ENCODE results near the gene GPR107.

The GPR107 gene

DNA sequence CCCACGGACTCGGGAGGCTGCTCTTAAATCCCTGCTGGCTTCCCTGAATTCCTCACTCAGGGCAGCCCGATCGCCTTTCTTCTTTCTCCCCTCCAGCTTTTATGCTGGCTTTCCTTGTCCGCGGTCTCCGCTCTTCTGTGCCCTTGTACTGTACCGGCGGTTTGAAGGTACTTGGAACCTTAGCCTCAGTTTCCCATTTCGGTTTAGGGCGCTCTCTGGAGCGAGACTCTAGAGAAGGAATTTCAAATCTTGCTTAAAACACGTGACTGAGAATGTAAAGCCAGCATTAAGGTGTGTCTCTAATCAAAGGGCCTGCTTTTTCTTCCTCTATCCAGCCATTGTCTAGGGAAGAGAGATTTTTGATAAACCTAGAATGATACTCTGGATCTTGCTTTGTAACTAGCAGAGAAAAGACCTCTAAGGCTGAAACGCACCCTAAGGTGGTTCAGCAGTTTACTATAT, 650 bp downstream of the GPR107 start:
- no peak for DNase-seq (ENCODE audit: low read depth, low spot score)

- no peak for DNase-seq (ENCODE audit: low read depth, low spot score)
Measured at GRCh38 chr9:130054820-130055219, 1.1 kb downstream of the GPR107 start.

DNA sequence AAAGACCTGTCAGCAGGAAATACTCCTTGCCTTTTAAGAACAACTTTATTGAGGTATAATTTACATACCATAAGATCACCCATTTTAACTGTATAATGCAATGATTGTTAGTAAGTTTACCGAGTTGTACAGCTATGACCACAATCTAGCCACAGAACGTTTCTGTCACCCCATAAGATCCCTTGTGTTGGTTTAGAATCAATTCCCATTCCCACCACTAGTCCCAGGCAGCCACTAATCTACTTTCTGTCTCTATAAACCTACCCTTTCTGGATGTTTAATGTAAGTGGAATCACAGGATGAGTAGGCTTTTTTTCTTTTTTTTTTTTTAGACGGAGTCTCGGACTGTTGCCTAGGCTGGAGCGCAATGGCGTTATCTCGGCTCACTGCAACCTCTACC, 4.4 kb downstream of the GPR107 start:
- no peak for DNase-seq (ENCODE audit: low read depth, low spot score)

DNA sequence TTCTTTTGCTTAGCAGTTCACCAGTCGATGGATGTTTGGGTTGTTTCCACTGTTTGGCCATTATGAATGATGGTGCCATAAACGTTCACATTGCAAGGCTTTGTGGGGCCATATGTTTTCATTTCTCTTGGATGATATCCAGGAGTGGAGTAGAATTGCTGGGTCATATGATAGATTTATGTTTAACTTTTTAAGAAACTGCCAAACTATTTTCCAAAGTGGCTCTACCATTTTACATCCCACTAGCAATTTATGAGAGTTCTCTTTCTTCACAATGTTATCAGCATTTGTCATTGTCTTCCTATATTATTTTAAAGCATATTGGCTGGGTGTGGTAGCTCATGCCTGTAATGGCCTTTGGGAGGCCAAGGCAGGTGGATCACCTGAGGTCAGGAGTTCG, 5.2 kb downstream of the GPR107 start:
- no peak for DNase-seq (ENCODE audit: low read depth, low spot score)

DNA sequence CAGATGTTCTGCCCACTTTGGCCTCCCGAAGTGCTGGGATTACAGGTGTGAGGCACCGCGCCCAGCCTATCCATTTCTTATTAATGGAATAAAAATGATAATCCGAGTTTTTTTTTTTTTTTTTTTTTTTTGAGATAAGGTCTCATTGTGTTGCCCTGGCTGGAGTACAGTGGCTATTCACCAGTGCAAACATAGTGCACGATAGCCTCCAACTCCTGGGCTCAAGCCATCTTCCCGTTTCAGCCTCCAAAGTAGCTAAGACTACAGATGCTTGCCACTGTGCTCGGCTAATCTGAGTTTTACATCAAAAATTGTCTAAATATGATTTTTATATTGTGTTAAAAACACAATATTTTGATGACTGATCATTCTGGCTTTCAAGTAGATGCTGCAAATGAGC, 6.6 kb downstream of the GPR107 start:
- no peak for DNase-seq (ENCODE audit: low read depth, low spot score)

DNA sequence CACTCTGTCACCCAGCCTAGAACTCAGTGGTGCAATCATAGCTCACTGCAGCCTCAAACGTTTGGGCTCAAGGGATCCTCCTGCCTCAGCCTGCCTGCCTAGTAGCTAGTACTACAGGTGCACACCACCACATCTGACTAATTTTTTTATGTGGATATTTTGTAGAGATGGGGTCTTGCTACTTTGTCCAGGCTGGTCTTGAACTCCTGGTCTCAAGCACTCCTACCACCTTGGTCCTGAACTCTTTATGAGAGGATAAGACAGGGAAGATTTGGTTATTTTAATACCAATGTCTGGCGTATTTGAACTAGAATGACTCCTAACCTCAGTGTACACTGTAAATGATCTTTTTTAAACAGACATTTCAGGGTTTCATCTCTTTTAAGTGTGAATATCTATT, 9.0 kb downstream of the GPR107 start:
- DNase-seq (ENCODE audit: low read depth, low spot score), result no peak

DNA sequence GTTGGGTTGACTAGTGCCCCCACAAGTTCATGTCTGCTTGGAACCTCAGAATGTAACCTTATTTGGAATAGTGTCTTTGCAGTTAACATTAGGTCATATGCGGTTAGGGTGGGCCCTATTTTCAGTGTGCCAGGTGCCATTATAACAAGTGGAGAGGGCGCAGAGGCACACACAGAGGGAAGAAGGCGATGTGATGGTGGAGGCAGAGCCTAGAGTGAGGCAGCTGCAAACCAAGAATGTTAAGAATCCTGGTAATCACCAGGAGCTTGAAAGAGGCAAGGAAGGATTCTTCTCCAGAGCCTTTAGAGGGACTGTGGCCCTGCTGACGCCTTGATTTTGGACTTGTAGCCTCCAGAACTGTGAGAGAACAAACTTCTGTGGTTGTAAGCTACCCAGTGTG, 10.9 kb downstream of the GPR107 start:
- no peak for DNase-seq (ENCODE audit: low read depth, low spot score)

DNA sequence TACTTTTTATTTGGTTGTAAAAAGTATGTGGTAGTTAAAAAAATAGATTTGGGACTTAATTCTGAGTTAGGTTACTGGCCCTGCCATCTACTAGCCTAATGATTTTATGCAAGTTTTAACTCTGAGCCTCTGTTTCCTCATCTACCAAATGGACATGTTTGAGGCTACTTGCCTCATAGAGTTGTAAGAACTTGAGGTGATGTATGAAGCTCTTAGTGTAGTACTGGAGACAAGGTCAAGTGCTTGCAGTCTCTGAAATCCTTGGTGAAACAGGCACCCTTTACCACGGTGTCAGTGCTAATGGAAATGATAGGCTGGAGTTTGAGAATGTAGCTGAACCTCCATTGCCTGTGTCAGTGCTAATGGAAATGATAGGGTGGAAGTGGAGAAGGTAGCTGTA, 15.3 kb downstream of the GPR107 start:
- no peak for DNase-seq (ENCODE audit: low read depth, low spot score)

- DNase-seq (ENCODE audit: low read depth, low spot score), result no peak
Measured at GRCh38 chr9:130072515-130073235, 19.0 kb downstream of the GPR107 start.

DNA sequence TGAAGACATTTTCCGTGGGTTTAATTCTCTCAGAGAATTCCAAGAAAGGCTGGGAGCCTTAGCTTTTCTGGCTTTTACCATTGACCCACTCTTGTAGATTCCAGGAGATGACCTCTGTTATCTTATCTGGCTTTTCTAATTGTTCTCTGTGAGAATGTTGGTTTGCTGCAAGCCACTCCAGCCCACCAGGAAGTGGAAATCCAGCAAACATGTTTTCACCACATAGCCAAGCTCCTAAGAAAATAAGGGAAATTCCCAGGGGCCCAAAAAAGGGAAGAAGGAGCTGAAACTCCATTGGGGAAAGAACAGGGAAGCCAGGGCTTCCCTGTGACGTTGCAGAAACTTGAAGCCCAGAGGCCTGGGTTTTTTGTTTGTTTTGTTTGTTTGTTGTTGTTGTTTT, 19.7 kb downstream of the GPR107 start:
- DNase-seq (ENCODE audit: low read depth, low spot score), result no peak

GRCh38 chr9:130078547-130078946, 24.8 kb downstream of the GPR107 start:
- DNase-seq (ENCODE audit: low read depth, low spot score), result no peak

- DNase-seq (ENCODE audit: low read depth, low spot score), result no peak
Measured at GRCh38 chr9:130084337-130084736, 30.6 kb downstream of the GPR107 start.

- DNase-seq (ENCODE audit: low read depth, low spot score), result no peak
Measured at GRCh38 chr9:130088051-130088450, 34.3 kb downstream of the GPR107 start.

DNA sequence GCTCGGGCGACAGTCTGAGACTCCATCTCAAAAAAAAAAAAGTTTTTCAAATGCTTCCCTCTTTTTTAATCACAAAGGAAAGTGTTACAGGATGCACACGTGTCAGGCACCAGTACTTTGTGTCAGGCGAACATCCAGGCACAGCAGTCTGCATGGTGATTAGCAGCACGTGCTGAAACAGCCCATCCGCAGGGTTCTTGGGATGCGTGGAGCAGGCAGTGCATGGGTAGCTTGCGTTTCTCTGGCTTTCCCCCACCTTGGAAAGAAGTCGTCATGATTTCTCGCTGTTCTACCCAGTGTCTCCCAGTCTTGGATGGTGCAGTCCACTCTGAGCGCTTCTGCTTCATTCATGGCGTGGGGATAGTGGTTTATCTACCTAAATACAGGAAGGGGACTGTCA, 35.4 kb downstream of the GPR107 start:
- no peak for DNase-seq (ENCODE audit: low read depth, low spot score)

GRCh38 chr9:130090915-130091314, 37.2 kb downstream of the GPR107 start:
- DNase-seq (ENCODE audit: low read depth, low spot score), result no peak

DNA sequence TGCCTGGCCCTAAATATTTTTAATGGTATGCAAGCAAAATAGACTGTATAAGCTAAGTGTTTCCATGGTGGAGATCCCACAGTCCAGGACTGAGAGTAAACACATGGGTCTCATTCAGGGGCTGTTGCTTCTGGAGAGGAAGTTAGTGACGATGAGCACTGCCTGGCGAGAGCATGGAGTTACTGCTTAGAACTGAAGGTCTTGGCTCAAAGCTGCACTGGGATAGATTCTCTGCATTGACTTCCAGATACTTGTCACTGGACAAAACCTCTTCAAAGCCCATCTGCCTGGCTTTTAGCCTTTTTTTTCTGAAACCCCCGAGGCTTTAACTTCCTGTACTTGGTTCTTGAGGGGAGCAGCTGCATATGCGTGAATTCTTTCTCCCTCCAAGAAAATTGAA, 39.2 kb downstream of the GPR107 start:
- no peak for DNase-seq (ENCODE audit: low read depth, low spot score)

DNA sequence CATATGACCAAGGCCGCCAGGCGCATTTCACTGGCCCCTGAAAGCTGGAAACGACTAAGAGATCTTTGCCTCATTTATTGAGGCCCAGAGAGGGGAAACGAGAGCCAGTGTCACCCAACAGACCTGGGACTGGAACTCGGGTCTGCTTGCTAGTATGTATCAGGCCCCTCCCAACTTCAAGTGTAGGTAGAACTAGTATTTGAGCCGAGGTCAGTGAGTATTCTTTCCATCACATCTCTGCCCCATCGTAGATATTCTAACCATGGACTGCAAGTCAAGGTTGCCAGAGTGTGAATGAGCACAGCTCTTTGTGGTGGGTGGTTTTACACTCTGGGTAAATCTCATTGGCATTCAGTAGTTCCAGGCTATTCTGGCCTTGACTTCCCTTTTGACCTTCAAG, 42.2 kb downstream of the GPR107 start:
- no peak for DNase-seq (ENCODE audit: low read depth, low spot score)

DNA sequence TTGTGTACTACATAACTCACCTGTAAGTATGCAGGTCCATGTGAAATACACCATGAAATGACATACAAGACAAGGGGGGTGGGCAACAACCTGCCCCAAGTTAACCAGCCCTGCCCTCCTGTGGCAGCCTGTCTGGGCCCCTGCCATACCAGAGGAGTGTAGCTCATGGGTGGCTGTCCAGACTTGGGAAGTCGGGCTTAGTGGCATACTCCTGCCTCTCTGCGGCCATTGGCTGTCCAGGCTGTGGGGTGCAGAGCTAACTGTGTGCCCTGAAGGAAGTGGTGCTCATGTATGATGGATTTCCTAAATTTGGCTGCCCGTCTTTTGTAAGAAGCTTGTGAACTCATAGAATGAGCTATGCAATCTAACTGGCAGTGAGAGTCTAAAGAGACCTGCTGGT, 47.0 kb downstream of the GPR107 start:
- no peak for DNase-seq (ENCODE audit: low read depth, low spot score)

GRCh38 chr9:130101915-130102314, 48.2 kb downstream of the GPR107 start:
- DNase-seq (ENCODE audit: low read depth, low spot score), result no peak

- no peak for DNase-seq (ENCODE audit: low read depth, low spot score)
Measured at GRCh38 chr9:130104491-130105193, 50.9 kb downstream of the GPR107 start.

DNA sequence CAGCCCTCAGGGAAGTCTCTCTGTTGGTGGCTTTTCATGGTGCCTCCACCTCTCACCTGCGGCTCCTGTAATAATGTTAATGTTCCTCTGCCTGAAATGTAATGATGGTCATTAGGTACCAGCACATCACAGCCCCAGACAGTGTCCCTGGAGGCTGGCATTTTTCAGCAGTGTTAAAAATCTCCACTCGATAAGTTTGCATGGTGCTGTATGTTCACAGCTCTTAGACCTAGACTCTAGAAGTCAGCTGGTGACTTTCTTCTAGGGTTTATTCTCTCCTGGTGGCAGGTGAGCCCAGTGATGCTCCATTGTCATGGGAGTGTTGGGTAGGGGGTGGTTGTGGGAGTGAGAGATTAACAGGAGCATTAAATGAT, 53.1 kb downstream of the GPR107 start:
- no peak for DNase-seq (ENCODE audit: low read depth, low spot score)

DNA sequence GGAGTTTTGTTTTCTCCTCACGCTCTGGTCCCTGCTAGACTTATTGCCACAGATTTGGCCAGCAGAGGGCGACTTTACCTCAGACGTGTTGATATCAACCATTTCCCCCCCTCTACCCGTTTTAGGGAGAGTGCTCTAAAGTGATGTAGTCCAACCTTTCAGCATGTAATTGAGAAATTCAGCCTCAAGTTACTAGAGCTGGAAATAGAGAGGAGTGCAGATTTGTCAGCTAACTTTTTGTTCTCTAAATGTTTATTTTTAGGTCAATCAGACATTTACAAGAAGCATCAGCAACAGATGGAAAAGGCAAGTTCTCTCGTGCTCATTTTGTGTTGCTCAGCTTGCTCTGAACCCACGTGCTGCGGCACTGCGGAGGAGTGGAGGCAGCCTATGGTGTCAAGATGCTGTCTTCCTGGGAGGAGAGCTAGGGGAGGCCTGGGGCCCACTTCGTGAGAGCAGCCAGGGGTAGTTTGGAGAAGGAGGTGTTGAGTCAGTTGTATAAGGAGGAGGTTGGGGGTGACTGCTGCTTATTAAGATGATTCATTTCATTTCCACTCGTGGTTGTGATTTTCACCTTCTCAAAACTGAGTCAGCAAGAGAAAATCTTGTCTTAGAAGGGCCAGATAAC, 53.6 kb downstream of the GPR107 start:
- DNase-seq (ENCODE audit: low read depth, low spot score), result peak; percentile 62

- DNase-seq (ENCODE audit: low read depth, low spot score), result no peak
Measured at GRCh38 chr9:130107955-130108354, 54.2 kb downstream of the GPR107 start.
